Fibroblast of gingiva (primary cell): ENCODE data around the gene ATAD5.
"Not testable (repeated sequence)": the region's sequence is repeated elsewhere in the genome, so short reads cannot be mapped to it uniquely, and the experiment has no call there.

Experiments
- DNase-seq: peaks from one replicate; pipeline ENCODE4 v3.0.0-alpha.2; 2011; ENCODE audit warnings: low read depth

Gene ATAD5

DNA sequence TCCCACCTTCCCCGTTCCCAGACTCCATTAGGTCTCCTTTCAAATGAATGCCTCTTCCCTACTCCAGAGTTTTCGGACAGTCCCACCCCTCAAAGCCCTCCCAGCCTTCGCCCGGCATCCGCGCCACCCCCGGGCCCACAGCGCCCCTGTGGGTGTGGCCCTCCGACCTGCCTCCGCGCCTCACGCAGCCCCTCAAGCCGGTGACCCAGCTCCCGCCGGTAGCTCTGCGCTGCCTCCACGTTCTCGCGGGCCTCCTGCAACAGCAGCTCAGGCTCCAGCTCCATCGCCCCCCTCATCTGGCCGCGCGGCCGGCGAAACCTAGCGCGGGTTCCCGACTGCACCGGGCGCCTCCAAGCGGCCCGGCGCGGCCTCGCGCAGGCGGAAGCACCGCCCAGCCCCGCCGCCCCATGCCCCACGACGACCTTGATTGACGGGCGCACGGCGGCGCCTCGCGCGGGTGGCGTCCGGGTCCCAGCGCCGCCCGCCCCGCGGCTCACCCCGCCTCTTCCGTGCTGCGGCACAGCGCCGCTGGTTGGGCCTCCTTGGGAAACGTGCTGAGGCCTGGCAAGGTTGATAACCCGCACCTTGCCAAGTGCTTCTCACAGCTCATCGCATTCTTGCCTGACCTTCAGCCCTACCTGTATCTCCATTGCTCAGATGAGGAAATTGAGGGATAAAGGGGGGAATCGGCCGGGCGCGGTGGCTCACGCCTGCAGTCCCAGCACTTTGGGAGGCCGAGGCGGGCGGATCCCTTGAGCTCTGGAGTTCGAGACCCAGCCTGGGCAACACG, 7.2 kb upstream of the ATAD5 start, which contains the start of gene CRLF3:
TSS of gene CRLF3 (minus strand) at position 337 of the 790 bp plus-strand sequence. CDS start at position 296, 41 bp downstream.
- peak; percentile 89 for DNase-seq

DNA sequence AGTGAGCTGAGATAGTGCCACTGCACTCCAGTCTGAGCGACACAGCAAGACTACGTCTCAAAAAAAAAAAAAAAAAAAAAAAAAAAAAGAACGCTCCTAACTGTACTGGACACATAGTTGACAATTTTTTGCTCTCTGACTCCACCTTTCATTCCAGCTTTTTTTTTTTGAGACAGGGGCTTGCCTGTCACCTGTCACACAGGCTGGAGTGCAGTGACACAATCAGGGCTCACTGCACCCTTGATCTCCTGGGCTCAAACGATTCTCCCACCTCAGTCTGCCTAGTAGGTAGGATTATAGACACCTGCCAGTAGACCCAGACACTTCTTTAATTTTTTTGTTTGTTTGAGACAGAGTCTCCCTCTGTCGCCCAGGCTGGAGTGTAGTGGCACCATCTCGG, 4.7 kb upstream of the ATAD5 start:
- DNase-seq, result no peak

DNA sequence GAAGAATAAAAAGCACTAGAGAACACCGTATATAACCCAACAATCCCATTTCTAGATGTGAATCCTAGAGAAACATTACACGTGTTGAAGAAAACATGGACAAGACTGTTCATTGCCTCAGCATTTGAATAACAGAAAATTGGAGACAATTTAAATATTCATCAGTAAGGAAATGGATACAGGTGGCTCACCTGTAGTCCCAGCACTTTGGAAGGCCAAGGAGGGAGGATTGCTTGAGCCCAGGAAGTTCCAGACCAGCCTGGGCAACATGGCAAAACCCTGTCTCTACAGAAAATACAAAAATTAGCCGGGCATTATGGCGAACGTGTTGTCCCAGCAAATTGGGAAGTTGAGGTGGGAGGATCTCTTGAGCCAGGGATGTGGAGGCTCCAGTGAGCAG, 2.7 kb upstream of the ATAD5 start:
- no peak for DNase-seq

DNA sequence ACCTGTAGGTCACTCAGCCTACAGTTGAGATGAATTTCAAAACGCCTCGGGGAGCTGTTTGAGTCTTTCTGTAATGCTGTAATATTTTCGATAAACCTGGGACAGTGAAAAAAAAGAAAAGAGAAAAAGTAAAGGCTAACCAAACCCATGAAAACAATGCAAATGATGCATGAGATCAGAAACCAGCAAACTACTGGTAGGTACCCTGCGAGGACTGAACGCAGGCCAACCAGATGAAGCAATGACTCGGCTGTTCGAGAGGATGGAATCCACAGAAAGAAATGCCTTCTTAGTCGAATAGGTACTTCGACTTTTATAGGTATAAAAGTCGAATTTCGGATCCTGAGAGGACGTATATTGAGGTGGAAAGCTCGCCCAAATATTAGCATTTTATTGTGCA, 509 bp upstream of the ATAD5 start:
- DNase-seq, result no peak

DNA sequence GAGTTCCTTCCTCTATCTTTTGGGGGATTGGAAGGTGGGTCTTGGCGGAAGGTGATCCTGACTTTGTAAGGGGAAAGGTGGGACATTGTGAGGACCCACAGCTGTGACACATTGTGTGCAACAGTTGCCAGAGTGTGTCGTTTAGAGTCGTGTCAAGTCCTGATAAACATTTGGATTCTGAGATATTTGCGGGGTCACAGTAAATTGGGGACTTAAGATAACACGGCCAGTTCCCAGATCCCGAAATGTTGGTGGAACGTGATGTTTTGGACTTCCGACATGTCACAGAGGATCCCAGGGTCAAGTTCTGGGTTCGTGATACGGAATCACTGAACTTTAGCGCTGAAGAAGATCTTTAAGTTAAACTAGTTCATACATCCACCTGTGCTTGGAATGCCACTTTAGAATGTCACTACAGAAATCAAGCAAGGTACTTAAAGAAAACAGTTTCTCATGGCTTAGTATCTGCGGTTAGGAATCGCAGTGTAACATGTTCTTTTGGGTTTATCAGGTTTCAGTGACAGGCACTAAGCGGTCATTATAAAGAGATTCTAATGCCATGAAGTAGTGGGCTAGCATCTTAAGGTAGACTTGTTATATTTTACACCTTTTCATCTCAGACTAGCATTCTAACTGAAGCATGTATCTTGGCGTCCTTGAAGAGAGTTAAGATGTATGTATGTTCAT, 815 bp downstream of the ATAD5 start:
- no peak for DNase-seq

DNA sequence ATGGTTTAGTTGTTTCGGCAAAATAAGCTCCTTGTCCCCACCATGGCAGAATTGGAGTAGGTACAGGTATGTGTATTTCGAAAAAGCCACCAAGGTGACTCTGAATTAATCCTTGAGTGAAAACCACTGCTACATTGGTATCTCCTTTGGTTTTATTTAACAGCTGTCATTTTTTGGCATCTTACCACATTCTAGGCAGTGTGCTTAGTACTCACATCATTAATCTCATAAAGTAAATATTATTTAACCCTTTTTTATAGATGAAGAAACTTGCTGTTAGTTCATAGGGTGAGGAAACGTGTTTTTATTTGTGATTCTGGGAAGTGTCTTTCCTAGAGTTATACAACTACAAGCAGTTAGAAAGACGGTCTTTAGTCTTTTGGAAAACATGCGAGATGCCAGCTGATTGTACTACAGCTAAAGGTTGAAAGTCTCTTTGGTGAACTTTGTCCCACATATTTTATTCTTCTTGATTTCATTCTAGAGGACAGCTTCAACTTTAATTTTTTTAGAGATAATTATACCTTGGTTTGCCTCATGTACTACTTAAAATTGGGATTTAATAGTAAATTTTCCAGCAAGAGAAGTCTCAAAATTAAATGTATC, 6.5 kb downstream of the ATAD5 start:
- DNase-seq, result no peak

DNA sequence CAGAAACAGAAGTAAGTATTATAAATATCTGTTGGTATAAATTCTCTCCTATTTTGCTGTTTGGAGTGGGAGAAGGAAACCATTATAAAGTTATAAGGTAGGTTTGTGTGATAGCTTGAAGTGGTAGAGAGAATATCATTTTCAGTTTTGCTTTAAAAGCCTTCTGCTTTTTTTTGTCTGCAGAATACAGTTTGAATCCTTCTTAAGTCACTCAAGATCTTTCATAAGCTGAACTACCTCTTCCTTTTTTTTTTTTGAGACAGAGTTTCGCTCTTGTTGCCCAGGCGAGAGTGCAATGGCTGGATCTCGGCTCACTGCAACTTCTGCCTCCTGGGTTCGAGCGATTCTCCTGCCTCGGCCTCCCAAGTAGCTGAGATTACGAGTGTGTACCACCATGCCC, 9.0 kb downstream of the ATAD5 start:
- DNase-seq, result no peak

DNA sequence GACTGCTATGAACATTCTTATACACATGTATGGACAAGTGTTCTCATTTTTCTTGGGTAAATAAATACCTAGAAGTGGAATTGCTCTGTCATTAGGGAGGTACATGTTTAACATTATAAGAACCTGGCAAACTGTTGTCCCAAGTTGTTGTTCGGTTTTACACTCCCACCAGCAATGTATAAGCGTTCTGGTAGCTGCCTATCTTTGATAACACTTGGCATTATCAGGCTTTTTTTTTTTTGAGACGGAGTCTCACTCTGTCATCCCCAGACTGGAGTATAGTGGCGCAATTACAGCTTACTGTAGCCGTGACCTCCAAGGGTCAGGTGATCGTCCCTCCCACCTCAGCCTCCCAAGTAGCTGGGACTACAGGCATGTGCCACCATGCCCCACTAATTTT, 16.3 kb downstream of the ATAD5 start:
- no peak for DNase-seq

DNA sequence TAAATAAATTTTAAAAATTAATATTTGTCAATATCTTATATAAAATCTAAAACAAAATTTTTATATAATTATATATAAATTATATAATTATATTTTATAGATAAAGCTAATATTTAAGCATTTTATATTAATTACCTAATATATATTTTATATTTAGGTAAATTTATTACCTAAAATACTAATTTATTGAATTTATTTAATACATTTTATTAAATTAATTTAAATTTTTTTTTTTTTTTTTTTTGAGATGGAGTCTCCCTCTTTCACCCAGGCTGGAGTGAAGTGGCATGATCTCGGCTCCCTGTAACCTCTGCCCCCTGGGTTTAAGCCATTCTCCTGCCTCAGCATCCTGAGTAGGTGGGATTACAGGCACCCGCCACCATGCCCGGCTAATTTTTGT, 22.4 kb downstream of the ATAD5 start:
- DNase-seq, result no peak

DNA sequence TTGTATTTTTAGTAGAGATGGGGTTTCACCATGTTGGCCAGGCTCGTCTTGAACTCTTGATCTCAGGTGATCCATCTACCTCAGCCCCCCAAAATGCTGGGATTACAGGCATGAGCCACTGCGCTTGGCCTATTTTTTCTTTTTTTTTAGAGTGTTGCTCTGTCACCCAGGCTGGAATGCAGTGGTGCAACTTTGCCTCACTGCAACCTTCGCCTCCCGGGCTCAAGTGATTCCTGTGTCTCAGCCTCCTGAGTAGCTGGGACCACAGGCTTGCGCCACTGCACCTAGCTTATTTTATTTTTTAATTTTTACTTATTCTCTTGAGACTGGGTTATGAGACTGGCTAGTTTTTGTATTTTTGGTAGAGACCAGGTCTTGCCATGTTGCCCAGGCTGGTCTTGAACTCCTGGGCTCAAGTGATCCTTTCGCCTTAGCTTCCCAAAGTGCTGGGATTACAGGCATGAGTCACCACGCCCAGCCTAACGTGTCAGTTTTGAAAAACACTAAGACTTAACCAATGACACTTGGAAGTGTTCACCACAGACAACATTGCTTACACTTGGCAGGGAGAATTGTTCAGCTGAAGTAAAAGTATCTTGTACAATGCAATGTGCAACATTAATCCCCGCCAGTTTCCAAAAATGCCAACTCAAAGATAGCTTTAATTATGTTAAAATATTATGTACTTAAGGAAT, 26.9 kb downstream of the ATAD5 start:
- peak; percentile 22 for DNase-seq

DNA sequence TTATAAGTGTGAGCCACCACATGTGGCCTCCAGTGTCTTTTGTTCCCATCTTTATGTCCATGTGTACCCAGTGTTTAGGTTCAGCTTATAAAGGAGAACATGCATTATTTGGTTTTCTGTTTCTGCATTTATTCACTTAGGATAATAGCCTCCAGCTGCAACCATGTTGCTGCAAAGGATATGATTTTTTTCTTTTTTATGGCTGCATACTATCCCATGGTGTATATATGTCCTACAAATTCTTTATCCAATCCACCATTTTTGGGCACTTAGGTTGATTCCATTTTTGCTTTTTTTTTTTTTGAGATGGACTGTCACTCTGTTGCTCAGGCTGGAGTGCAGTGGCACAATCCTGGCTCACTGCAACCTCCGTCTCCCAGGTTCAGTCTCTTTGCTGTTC, 32.9 kb downstream of the ATAD5 start:
- DNase-seq, result no peak

DNA sequence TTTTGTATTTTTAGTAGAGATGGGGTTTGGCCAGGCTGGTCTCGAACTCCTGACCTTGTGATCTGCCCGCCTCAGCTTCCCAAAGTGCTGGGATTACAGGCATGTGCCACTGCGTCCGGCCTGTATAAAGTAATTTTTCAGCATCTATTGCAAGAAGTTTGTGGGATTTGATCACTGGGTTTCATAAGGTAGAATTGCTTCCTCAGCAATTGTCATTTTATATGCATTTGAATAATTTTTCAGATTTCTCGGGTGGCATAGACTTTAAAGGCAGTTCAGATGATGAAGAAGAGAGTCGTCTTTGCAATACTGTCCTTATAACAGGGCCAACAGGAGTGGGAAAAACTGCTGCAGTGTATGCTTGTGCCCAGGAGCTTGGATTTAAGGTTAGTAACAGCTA, 37.2 kb downstream of the ATAD5 start:
- no peak for DNase-seq

DNA sequence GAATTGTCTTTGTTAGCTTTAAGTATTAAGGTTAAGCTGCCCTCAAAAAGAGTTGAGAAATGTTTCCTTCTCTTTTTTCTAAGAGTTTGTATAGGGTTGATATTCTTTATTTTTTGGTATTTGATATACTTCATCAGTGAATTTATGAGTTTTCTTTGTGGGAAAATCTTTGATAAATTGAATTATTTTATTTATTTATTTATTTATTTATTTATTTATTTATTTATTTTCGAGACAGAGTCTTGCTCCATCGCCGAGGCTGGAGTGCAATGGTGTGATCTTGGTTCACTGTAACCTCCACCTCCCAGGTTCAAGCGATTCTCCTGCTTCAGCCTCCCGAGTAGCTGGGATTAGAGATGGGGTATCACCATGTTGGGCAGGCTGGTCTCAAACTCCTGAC, 54.4 kb downstream of the ATAD5 start:
- no peak for DNase-seq

DNA sequence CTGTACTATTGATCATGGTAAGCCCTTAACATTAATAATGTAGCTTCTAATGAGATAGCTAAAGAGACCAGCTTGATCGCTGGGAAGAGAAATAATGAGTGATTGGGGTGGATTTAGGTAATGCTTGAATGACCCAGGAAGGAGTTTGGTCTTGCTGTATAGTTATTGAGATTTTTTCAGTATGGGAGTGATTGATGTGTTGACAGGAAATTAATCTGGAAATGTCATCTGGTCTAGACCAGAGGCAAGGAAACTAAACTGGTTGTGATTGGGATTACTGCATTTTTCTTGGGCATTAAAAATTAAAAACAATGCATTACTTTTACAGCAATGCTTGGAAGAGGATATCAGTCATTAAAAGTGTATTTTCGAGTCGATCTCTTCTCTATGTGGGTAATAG, 62.5 kb downstream of the ATAD5 start:
- DNase-seq, result no peak

DNA sequence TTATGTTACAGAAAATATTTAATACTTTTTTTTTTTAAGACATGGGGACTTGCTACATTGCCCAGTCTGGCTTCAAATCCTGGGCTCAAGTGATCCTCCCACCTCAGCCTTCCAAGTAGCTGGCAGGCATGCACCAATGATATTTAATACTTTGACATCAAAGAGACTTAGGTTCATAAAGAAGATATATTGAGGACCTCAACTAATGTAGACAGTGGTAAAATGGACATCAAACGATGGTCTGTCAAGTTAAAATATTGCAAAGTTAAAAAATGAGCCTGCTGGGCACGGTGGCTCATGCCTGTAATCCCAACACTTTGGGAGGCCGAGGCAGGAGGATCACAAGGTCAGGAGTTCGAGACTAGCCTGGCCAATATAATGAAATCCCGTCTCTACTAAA, 65.5 kb downstream of the ATAD5 start:
- no peak for DNase-seq

DNA sequence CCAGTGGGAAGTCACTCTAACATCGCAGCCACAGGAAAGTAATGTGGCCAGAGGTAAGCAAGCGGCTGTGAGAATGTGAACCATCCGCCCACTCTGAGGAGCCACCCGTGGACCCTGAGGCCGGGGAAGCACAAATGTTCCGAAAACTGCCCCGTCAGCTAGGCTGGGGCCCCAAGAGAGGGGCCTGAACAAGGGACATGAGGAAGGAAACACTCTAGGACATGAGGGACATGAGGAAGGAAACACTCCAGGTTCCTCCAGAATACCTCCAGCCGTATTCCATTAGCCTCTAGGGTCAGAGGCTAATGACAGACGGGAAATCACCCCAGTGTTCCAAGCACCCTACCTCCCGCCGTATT, 74.0 kb downstream of the ATAD5 start:
- peak; percentile 16 for DNase-seq

DNA sequence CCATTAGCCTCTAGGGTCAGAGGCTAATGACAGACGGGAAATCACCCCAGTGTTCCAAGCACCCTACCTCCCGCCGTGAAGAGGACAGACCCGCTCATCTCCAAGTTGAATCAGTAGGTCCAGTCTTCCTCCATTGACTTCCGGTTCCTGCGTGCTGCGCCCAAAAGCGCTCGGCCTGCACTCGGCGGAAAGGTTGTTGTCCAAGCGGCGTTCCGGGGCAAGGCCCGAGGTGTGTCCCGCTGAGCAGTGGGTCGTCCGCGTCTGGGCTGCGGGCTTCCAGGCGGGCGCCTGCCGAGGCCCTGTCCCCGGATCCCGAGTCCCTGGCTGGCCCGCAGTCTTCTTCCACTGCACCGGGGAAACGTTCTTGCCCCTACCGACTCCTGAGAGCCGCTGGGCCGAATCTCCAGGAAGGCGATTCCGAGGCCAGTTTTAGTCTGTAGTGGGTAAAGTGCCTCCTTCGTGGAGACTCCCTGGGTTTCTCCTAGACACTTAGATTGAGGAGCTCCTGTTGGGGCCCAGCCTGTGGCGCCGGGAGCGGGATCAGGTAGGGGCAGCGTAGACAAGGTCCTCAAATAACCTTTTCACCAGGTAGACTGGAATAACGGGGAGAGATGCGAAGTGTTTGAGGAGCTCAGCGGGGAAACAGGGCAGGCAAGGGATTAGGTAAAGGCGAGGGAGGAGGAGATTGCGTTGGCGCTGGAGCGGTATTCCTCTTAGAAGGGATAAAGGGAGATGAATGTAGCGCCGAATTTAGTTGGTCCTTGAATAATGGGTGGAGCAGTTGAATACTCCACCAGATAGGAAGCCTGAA, 74.5 kb downstream of the ATAD5 start, which contains the start of gene TEFM:
TSS of gene TEFM (minus strand) at position 138 of the 811 bp plus-strand sequence. CDS start at position 98, 40 bp downstream.
- DNase-seq, result peak; percentile 91

DNA sequence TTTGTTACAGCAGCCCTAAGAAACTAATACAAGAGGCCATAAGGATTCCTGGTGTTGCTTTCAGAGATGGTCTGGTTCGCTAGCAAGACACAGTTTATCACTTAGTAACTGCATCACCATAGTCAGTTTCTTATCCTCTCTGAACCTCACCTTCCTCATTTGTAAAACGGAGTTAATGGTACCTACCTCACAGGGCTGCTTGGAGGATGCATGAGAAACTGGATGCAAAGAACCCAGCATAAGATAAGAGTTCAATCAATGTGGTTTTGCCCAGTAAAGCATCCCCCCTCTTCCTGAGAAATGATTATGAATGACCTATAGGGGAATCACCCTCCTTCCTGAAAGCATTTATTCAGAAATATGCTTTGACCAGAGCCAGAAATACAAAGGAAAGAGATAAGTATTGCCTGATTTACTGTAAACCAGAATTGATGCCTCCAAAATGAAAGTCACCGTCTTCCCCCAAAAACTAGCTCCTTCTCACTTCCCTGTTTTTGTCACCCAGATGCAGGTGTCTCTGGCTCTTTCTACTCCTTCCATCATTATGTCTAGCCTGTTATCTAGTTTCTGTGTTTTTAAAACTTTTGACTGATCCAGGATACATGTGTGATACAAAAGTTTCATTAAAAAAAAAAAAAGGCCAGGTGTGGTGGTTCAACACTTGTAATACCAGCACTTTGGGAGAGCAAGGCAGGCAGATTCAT, 77.1 kb downstream of the ATAD5 start:
- no peak for DNase-seq

DNA sequence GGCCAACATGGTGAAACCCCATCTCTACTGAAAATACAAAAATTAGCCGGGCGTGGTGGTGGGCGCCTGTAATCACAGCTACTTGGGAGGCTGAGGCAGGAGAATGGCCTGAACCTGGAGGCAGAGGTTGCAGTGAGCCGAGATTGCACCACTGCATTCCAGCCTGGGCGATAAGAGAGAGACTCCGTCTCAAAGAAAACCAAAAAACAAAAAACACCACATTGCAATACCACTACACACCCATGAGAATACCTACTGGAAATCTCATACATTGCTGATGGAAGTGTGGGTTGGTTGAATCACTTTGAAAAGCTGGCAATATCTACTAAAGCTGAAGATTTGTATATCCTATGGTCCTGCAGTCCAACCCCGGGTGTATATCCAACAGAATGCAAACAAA, 78.4 kb downstream of the ATAD5 start:
- DNase-seq, result not testable (repeated sequence)

DNA sequence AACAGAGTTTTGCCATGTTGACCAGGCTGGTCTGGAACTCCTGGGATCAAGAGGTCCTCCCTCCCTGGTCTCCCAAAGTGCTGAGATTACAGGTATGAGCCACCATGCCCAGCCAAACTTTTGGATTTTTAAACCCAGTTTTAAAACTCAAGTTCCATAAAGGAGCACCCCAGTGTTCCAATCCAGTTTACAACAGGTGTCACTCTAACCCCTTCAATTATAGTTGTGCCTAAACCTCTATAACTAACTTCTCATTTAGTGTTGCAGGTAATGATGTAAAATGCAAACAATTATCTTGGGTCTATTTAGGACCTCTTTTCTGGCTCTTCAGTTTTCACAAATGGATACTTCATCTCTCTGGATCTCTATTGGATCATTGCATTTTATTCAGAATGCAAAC, 82.2 kb downstream of the ATAD5 start:
- no peak for DNase-seq
